Measurements from ENCODE around the gene SCYL1.

DNA sequence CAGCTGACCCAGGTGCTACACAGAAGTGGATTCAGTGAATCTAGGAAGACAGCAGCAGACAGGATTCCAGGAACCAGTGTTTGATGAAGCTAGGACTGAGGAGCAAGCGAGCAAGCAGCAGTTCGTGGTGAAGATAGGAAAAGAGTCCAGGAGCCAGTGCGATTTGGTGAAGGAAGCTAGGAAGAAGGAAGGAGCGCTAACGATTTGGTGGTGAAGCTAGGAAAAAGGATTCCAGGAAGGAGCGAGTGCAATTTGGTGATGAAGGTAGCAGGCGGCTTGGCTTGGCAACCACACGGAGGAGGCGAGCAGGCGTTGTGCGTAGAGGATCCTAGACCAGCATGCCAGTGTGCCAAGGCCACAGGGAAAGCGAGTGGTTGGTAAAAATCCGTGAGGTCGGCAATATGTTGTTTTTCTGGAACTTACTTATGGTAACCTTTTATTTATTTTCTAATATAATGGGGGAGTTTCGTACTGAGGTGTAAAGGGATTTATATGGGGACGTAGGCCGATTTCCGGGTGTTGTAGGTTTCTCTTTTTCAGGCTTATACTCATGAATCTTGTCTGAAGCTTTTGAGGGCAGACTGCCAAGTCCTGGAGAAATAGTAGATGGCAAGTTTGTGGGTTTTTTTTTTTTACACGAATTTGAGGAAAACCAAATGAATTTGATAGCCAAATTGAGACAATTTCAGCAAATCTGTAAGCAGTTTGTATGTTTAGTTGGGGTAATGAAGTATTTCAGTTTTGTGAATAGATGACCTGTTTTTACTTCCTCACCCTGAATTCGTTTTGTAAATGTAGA lies 24.3 kb upstream of the SCYL1 start:
- TF ChIP-seq, protein P1, sequence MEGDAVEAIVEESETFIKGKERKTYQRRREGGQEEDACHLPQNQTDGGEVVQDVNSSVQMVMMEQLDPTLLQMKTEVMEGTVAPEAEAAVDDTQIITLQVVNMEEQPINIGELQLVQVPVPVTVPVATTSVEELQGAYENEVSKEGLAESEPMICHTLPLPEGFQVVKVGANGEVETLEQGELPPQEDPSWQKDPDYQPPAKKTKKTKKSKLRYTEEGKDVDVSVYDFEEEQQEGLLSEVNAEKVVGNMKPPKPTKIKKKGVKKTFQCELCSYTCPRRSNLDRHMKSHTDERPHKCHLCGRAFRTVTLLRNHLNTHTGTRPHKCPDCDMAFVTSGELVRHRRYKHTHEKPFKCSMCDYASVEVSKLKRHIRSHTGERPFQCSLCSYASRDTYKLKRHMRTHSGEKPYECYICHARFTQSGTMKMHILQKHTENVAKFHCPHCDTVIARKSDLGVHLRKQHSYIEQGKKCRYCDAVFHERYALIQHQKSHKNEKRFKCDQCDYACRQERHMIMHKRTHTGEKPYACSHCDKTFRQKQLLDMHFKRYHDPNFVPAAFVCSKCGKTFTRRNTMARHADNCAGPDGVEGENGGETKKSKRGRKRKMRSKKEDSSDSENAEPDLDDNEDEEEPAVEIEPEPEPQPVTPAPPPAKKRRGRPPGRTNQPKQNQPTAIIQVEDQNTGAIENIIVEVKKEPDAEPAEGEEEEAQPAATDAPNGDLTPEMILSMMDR (IDR thresholded peaks at IDR 0.05), result no peak
- peak; percentile 82 to 83 for TF ChIP-seq POLR2A (IDR thresholded peaks at IDR 0.05)
